Upper lobe of left lung (tissue), 6 donors: ENCODE measurements around the gene MAD1L1. TPM values are rescaled to one million over a fixed set of nuclear protein-coding genes. Genes with fewer than 3 reads are reported as not detected.
A peak's percentile ranks its signal among the peaks of the same experiment; 100 is the strongest.

Experiments used
- ATAC-seq, 2 donors: fragments of 200-7000 bp; cut with Tn5 transposase; one replicate each; pipeline ENCODE4 v1.9.1; 2022; ENCODE audit warnings: mild to moderate bottlenecking in 2 of 2, moderate library complexity in 2 of 2; ENCODE audit not compliant: low FRiP score in 2 of 2
- DNase-seq, 2 donors: peaks; one replicate each; pipeline ENCODE4 v3.0.0-alpha.2; 2019 to 2020
- H3K27ac ChIP-seq, 4 donors: fragments of 200-600 bp; sonication (generic); one replicate each; pipeline ENCODE4 v1.5.1; 2016 to 2019
- H3K27me3 ChIP-seq, 4 donors: fragments of 200-600 bp; sonication (generic); one replicate each; pipeline ENCODE4 v1.5.1; 2017 to 2019
- H3K36me3 ChIP-seq, 4 donors: fragments of 200-600 bp; sonication (generic); one replicate each; pipeline ENCODE4 v1.5.1; 2016 to 2019
- H3K4me1 ChIP-seq, 4 donors: fragments of 200-600 bp; sonication (generic); one replicate each; pipeline ENCODE4 v1.5.1; 2018 to 2019
- H3K4me3 ChIP-seq, 4 donors: fragments of 200-600 bp; sonication (generic); one replicate each; pipeline ENCODE4 v1.5.1; 2017 to 2019; ENCODE audit warnings: mild to moderate bottlenecking in 2 of 4, moderate library complexity in 1 of 4
- H3K9me3 ChIP-seq, 4 donors: fragments of 200-600 bp; sonication (generic); one replicate each; pipeline ENCODE4 v1.5.1; 2018 to 2019
- CTCF ChIP-seq, 6 experiments: fragments of 450-650 bp in 4 of 6; fragments of 200-600 bp in 2 of 6; sonication (generic) in 2 of 6; IDR thresholded peaks; one replicate each; pipeline ENCODE4 v1.5.1; 2016 to 2019; ENCODE audit warnings: antibody characterized with exemption in 6 of 6
- EP300 ChIP-seq, 4 donors: sonication (generic); formaldehyde crosslinking; IDR thresholded peaks; one replicate each; pipeline ENCODE4 v1.5.1; 2017; ENCODE audit warnings: antibody characterized with exemption in 4 of 4, control low read depth in 2 of 4
- POLR2A ChIP-seq, 4 donors: fragments of 450-650 bp; IDR thresholded peaks; one replicate each; pipeline ENCODE4 v1.5.1; 2016 to 2017; ENCODE audit warnings: antibody characterized with exemption in 4 of 4, mild to moderate bottlenecking in 2 of 4
- POLR2AphosphoS5 ChIP-seq, 2 donors: sonication (generic); formaldehyde crosslinking; IDR thresholded peaks; one replicate each; pipeline ENCODE4 v1.5.1; 2017; ENCODE audit warnings: antibody characterized with exemption in 2 of 2
- WGBS, 2 donors: methylation state at CpG; one replicate each; pipeline ENCODE4 v1.1.5; 2017 to 2018; 5-methylcytosine and 5-hydroxymethylcytosine counted together
- total RNA-seq, 6 donors: library from RNA; depleted of rRNA in 4 of 6; stranded (reverse); fragments of >200 nt in 4 of 6; gene quantifications; one replicate each; pipeline versions ENCODE4 v1.1.0 to v1.2.1, GENCODE V29; 2016 to 2021
- donor health status: DM: no; HTN: no; CAD: no; lungs with moderate emphysema.
- donor health status: DM: no; HTN: yes; CAD: no; lungs with severe emphysema.

The MAD1L1 gene
- total RNA-seq, 6 donors from 2014 or later = 40.6 to 364 (median 65.6) TPM

GRCh38 chr7:2116989-2117591 lies 115.7 kb downstream of the MAD1L1 start:
- ATAC-seq (no peak), DNase-seq (peak in 1 of 2 donors; percentile 41)
- WGBS, 2 donors = 48 to 62% methylated on average over 4 to 11 of the region's 11 CpGs
- peak overlapping the region in 1 of 4 donors; percentile 15 for H3K27ac ChIP-seq
- H3K36me3 ChIP-seq = peaks cover 0 to 4% (median 0%) of the 10 kb centered on the region in 4 donors
- TF ChIP-seq POLR2AphosphoS5 (IDR thresholded peaks at IDR 0.05) (no peak), POLR2A (IDR thresholded peaks at IDR 0.05) (no peak), CTCF (IDR thresholded peaks at IDR 0.05) (no peak), EP300 (IDR thresholded peaks at IDR 0.05) (no peak)
- H3K4me3 ChIP-seq = no peak overlapping the region
- no peaks in the 10 kb centered on the region for H3K27me3 ChIP-seq
- peaks cover 22 to 36% (median 27%) of the 10 kb centered on the region in 4 donors for H3K4me1 ChIP-seq
- H3K9me3 ChIP-seq = no peaks in the 10 kb centered on the region

- Histone ChIP-seq H3K27me3 (no peaks in the 10 kb centered on the region), H3K36me3 (peaks cover 0 to 4% (median 0%) of the 10 kb centered on the region in 4 donors), H3K4me3 (no peak overlapping the region), H3K4me1 (peaks cover 24 to 43% (median 30%) of the 10 kb centered on the region in 4 donors), H3K9me3 (no peaks in the 10 kb centered on the region), H3K27ac (peak overlapping the region in 2 of 4 donors; percentile 15 to 42)
- ATAC-seq = no peak
- 83 to 84% methylated on average over 5 to 9 of the region's 9 CpGs for WGBS, 2 donors
- DNase-seq = no peak
- TF ChIP-seq EP300 (IDR thresholded peaks at IDR 0.05) = no peak
- no peak for TF ChIP-seq POLR2AphosphoS5 (IDR thresholded peaks at IDR 0.05)
- TF ChIP-seq POLR2A (IDR thresholded peaks at IDR 0.05) = no peak
- TF ChIP-seq CTCF (IDR thresholded peaks at IDR 0.05) = no peak
These were observed 116.3 kb downstream of the MAD1L1 start for GRCh38 chr7:2116448-2116810.

- H3K27ac ChIP-seq = peak overlapping the region in 2 of 4 donors; percentile 7 to 42
- no peaks in the 10 kb centered on the region for H3K9me3 ChIP-seq
- H3K36me3 ChIP-seq = no peaks in the 10 kb centered on the region
- TF ChIP-seq POLR2A (IDR thresholded peaks at IDR 0.05) (no peak), CTCF (IDR thresholded peaks at IDR 0.05) (no peak), EP300 (IDR thresholded peaks at IDR 0.05) (no peak), POLR2AphosphoS5 (IDR thresholded peaks at IDR 0.05) (no peak)
- 76 to 79% methylated on average over 20 to 24 of the region's 25 CpGs for WGBS, 2 donors
- ATAC-seq = no peak
- no peaks in the 10 kb centered on the region for H3K27me3 ChIP-seq
- H3K4me1 ChIP-seq = peaks cover 24 to 48% (median 34%) of the 10 kb centered on the region in 4 donors
- peak in 1 of 2 donors; percentile 65 for DNase-seq
- no peak overlapping the region for H3K4me3 ChIP-seq
These were observed 116.8 kb downstream of the MAD1L1 start for GRCh38 chr7:2115760-2116447.

GRCh38 chr7:2114926-2115759 lies 117.6 kb downstream of the MAD1L1 start:
- Histone ChIP-seq H3K9me3 (no peaks in the 10 kb centered on the region), H3K4me1 (peaks cover 25 to 48% (median 38%) of the 10 kb centered on the region in 4 donors), H3K4me3 (no peak overlapping the region), H3K27me3 (no peaks in the 10 kb centered on the region), H3K27ac (peak overlapping the region in 1 of 4 donors; percentile 7), H3K36me3 (no peaks in the 10 kb centered on the region)
- DNase-seq (peak in 1 of 2 donors; percentile 75), ATAC-seq (no peak)
- WGBS, 2 donors = 92 to 95% methylated on average over 31 to 49 of the region's 49 CpGs
- TF ChIP-seq CTCF (IDR thresholded peaks at IDR 0.05) = no peak
- TF ChIP-seq EP300 (IDR thresholded peaks at IDR 0.05) = no peak
